Fibroblast of lung (primary cell): ENCODE data around the gene UGT1A3. TPM values are rescaled to one million over a fixed set of nuclear protein-coding genes. Genes with fewer than 3 reads are reported as not detected.

Experiments used
- DNase-seq, 2 donors: peaks; one replicate each; pipeline versions ENCODE4 v3.0.0 to v3.0.0-alpha.2; 2010; ENCODE audit warnings: low read depth in 2 of 2
- H2AFZ ChIP-seq: 2 replicates; pipeline ENCODE4 v1.5.1; 2012; ENCODE audit warnings: low read length, control low read depth, inconsistent platforms
- H3K27ac ChIP-seq: 2 replicates; pipeline ENCODE4 v1.5.1; 2011; ENCODE audit warnings: low read length, control low read depth; ENCODE audit not compliant: insufficient read depth
- H3K27me3 ChIP-seq: 2 replicates; pipeline ENCODE4 v1.5.1; 2011; ENCODE audit warnings: mild to moderate bottlenecking, low read length; ENCODE audit not compliant: control insufficient read depth, insufficient read depth
- H3K36me3 ChIP-seq: 2 replicates; pipeline ENCODE4 v1.5.1; 2011; ENCODE audit warnings: low read length; ENCODE audit not compliant: control insufficient read depth, insufficient read depth
- H3K4me1 ChIP-seq: 2 replicates; pipeline ENCODE4 v1.5.1; 2011; ENCODE audit warnings: low read length; ENCODE audit not compliant: control insufficient read depth, insufficient read depth; ENCODE audit errors: extremely low read depth
- H3K4me2 ChIP-seq: 2 replicates; pipeline ENCODE4 v1.5.1; 2011; ENCODE audit warnings: low read length, control low read depth; ENCODE audit not compliant: insufficient read depth; ENCODE audit errors: extremely low read depth
- H3K4me3 ChIP-seq, 4 experiments: fragments of 200-600 bp in 1 of 4; sonication (generic) in 1 of 4; replicated peaks in 1 of 4; 2 replicates each; pipeline ENCODE4 v1.5.1; 2011 to 2016; ENCODE audit warnings: low read length in 4 of 4, low read depth in 3 of 4, mild to moderate bottlenecking in 3 of 4, control low read depth in 2 of 4, inconsistent platforms in 1 of 4, mixed read lengths in 1 of 4; ENCODE audit not compliant: insufficient read depth in 1 of 4; ENCODE audit errors: control extremely low read depth in 1 of 4
- H3K79me2 ChIP-seq: 2 replicates; pipeline ENCODE4 v1.5.1; 2012; ENCODE audit warnings: mild to moderate bottlenecking, low read length, inconsistent platforms; ENCODE audit not compliant: control insufficient read depth, insufficient read depth
- H3K9ac ChIP-seq: 2 replicates; pipeline ENCODE4 v1.5.1; 2011; ENCODE audit warnings: mild to moderate bottlenecking, low read length, control low read depth; ENCODE audit not compliant: insufficient read depth
- H3K9me3 ChIP-seq: 2 replicates; pipeline ENCODE4 v1.5.1; 2012; ENCODE audit warnings: low read depth, low read length; ENCODE audit not compliant: control insufficient read depth, insufficient read depth
- H4K20me1 ChIP-seq: 2 replicates; pipeline ENCODE4 v1.5.1; 2011; ENCODE audit warnings: low read length; ENCODE audit not compliant: control insufficient read depth, insufficient read depth; ENCODE audit errors: extremely low read depth
- CTCF ChIP-seq, 2 donors: IDR thresholded peaks in 1 of 2; conservative IDR thresholded peaks in 1 of 2; 1 replicate in 1 of 2; 2 replicates in 1 of 2; pipeline ENCODE4 v1.5.1; 2011 to 2012; ENCODE audit warnings: low read length in 2 of 2, control low read depth in 1 of 2, inconsistent platforms in 1 of 2, low read depth in 1 of 2, mild to moderate bottlenecking in 1 of 2
- EZH2 ChIP-seq: IDR thresholded peaks from 2 replicates; pipeline ENCODE4 v1.5.1; 2012; ENCODE audit warnings: low read length, control low read depth, mild to moderate bottlenecking; ENCODE audit errors: missing control alignments
- polyA plus RNA-seq, 2 donors: library from polyadenylated mRNA; depleted of rRNA in 1 of 2; stranded (reverse) in 1 of 2; unstranded in 1 of 2; fragments of >200 nt; gene quantifications; 2 replicates each; pipeline ENCODE4 v1.2.1, GENCODE V29; 2011 to 2012; ENCODE audit warnings: missing spikeins in 1 of 2
- total RNA-seq: library from RNA; depleted of rRNA; stranded (reverse); fragments of >200 nt; gene quantifications from 2 replicates; pipeline ENCODE4 v1.2.1, GENCODE V29; 2014

The UGT1A3 gene
- total and polyA plus RNA-seq, 2 donors (not counting 1 experiment from before 2014, with no cell fraction given) = not detected

GRCh38 chr2:233795735-233796171 is 66.9 kb downstream of the UGT1A3 start:
- H3K4me2 ChIP-seq = no peak overlapping the region
- no peaks in the 10 kb centered on the region for H3K27me3 ChIP-seq
- no peak overlapping the region for H3K4me3 ChIP-seq
- H3K4me1 ChIP-seq = no peaks in the 10 kb centered on the region
- no peak overlapping the region for H3K27ac ChIP-seq
- H3K36me3 ChIP-seq = no peaks in the 10 kb centered on the region
- H3K9ac ChIP-seq = no peak overlapping the region
- no peaks in the 10 kb centered on the region for H3K79me2 ChIP-seq
- no peak for TF ChIP-seq EZH2
- TF ChIP-seq CTCF (conservative IDR thresholded peaks at IDR 0.05 in 1 of 2, IDR thresholded peaks at IDR 0.05 in 1 of 2; ENCODE audit: low read depth in 1 of 2, low read length in 2 of 2) = no peak
- H3K9me3 ChIP-seq = no peaks in the 10 kb centered on the region
- no peaks in the 10 kb centered on the region for H4K20me1 ChIP-seq
- no peak overlapping the region for H2AFZ ChIP-seq
- no peak for DNase-seq

- no peak for DNase-seq
- Histone ChIP-seq H3K36me3 (no peaks in the 10 kb centered on the region), H4K20me1 (no peaks in the 10 kb centered on the region), H3K9me3 (no peaks in the 10 kb centered on the region), H2AFZ (no peak overlapping the region), H3K4me2 (no peak overlapping the region), H3K4me3 (no peak overlapping the region), H3K4me1 (no peaks in the 10 kb centered on the region), H3K79me2 (no peaks in the 10 kb centered on the region), H3K27me3 (no peaks in the 10 kb centered on the region), H3K9ac (no peak overlapping the region), H3K27ac (no peak overlapping the region)
- no peak for TF ChIP-seq CTCF (conservative IDR thresholded peaks at IDR 0.05 in 1 of 2, IDR thresholded peaks at IDR 0.05 in 1 of 2; ENCODE audit: low read depth in 1 of 2, low read length in 2 of 2)
- no peak for TF ChIP-seq EZH2
Measured at GRCh38 chr2:233796254-233796653, 67.4 kb downstream of the UGT1A3 start.

GRCh38 chr2:233798335-233799086 is 69.7 kb downstream of the UGT1A3 start:
- Histone ChIP-seq H3K27me3 (peaks cover 1% of the 10 kb centered on the region), H3K9me3 (no peaks in the 10 kb centered on the region), H3K4me3 (no peak overlapping the region), H3K4me1 (no peaks in the 10 kb centered on the region), H3K27ac (no peak overlapping the region), H3K9ac (no peak overlapping the region), H3K36me3 (no peaks in the 10 kb centered on the region), H4K20me1 (no peaks in the 10 kb centered on the region), H3K79me2 (no peaks in the 10 kb centered on the region), H3K4me2 (no peak overlapping the region), H2AFZ (no peak overlapping the region)
- no peak for TF ChIP-seq CTCF (conservative IDR thresholded peaks at IDR 0.05 in 1 of 2, IDR thresholded peaks at IDR 0.05 in 1 of 2; ENCODE audit: low read depth in 1 of 2, low read length in 2 of 2)
- TF ChIP-seq EZH2 = no peak
- DNase-seq = no peak
